Lung microvascular endothelial cell (primary cell): ENCODE measurements around the gene EPOP. TPM values are rescaled to one million over a fixed set of nuclear protein-coding genes. Genes with fewer than 3 reads are reported as not detected.

Source experiments
- DNase-seq, 2 donors: peaks; one replicate each; pipeline versions ENCODE4 v3.0.0 to v3.0.0-alpha.2; 2010; ENCODE audit warnings: low read depth in 2 of 2
- total RNA-seq: library from RNA; depleted of rRNA; stranded (reverse); fragments of >200 nt; gene quantifications from 2 replicates; pipeline ENCODE4 v1.2.1, GENCODE V29; 2014

The EPOP gene
- total RNA-seq = 0.40 and 0.87 TPM in 2 replicates

- DNase-seq = peak; percentile 84 to 88
Measured at GRCh38 chr17:38674749-38675615, at the start of gene EPOP. Gene EPOP (minus strand): TSS chr17:38674957. CDS start chr17:38674495, 462 bp downstream.

- no peak for DNase-seq
Measured at GRCh38 chr17:38721802-38722201, 47.0 kb upstream of the EPOP start.

GRCh38 chr17:38720941-38721340 is 46.2 kb upstream of the EPOP start:
- no peak for DNase-seq

- DNase-seq = no peak
Measured at GRCh38 chr17:38719943-38720641, 45.3 kb upstream of the EPOP start.

GRCh38 chr17:38719289-38719942 is 44.7 kb upstream of the EPOP start:
- no peak for DNase-seq

GRCh38 chr17:38717139-38717745 is 42.5 kb upstream of the EPOP start:
- DNase-seq = no peak

- no peak for DNase-seq
Measured at GRCh38 chr17:38716368-38717005, 41.7 kb upstream of the EPOP start.

GRCh38 chr17:38715216-38715943 is 40.6 kb upstream of the EPOP start:
- no peak for DNase-seq

GRCh38 chr17:38713456-38714075 is 38.8 kb upstream of the EPOP start:
- no peak for DNase-seq

GRCh38 chr17:38712593-38712992 is 37.8 kb upstream of the EPOP start:
- DNase-seq = no peak

GRCh38 chr17:38711792-38712571 is 37.2 kb upstream of the EPOP start:
- no peak for DNase-seq

GRCh38 chr17:38710985-38711384 is 36.2 kb upstream of the EPOP start:
- DNase-seq = no peak

- DNase-seq = no peak
Measured at GRCh38 chr17:38710604-38710962, 35.8 kb upstream of the EPOP start.

GRCh38 chr17:38709864-38710603 is 35.3 kb upstream of the EPOP start:
- DNase-seq = no peak

- no peak for DNase-seq
Measured at GRCh38 chr17:38709104-38709820, 34.5 kb upstream of the EPOP start.

GRCh38 chr17:38707678-38708351 is 33.1 kb upstream of the EPOP start:
- no peak for DNase-seq

GRCh38 chr17:38706505-38707216 is 31.9 kb upstream of the EPOP start:
- DNase-seq = peak in 1 of 2 donors; percentile 32
